Stimulated activated CD4-positive, alpha-beta T cell treated with anti-CD3 and anti-CD28 coated beads, Interleukin-12 subunit alpha, Interleukin-12 subunit beta, amount 100 ng/mL, for 24 hours (primary cell): ENCODE results near the gene MAPK1.
"Not testable (repeated sequence)": the region's sequence is repeated elsewhere in the genome, so short reads cannot be mapped to it uniquely, and the experiment has no call there.

Source experiments
- DNase-seq, 2 experiments: peaks; one replicate each; pipeline ENCODE4 v3.0.0-alpha.2; 2020; ENCODE audit warnings: low read depth in 2 of 2

MAPK1 gene

GRCh38 chr22:21882754-21883333, 15.4 kb upstream of the MAPK1 start:
- not testable (repeated sequence) for DNase-seq

DNA sequence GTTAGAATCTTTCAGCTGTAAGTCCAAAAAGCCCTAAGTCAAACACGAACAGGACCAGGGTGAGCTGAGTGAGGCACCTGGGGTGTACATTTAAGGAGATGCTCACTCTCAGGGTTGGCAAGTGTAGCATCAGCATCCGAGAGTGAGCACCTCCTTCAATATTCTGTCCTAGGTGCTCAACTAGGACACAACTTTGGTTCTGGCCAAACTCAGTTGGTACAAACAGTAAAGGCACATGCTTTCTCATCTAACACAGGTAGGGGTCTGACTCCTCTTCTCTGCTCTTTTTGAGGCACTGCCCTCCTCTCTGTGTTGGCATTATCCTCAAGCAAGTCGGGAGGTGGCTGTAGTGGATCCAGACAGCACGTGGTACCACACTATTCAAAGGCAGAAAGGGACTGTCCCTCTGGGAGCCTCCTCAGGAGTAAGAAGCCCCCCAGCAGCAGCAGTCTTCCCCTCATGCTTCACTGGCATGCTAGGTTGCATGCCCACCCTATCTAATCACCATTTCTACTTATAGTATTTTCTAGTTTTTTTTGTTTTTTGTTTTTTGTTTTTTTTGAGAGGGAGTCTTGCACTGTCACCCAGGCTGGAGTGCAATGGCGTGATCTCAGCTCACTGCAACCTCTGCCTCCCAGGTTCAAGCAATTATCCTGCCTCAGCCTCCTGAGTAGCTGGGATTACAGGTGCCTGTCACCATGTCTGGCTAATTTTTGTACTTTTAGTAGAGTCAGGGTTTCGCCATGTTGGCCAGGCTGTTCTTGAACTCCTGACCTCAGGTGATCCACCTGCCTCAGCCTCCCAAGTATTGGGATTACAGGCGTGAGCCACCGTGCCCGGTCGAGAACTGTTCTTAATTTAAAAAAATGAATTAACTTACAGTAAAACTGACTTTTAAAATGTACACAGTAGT, 14.7 kb upstream of the MAPK1 start:
- no peak for DNase-seq

DNA sequence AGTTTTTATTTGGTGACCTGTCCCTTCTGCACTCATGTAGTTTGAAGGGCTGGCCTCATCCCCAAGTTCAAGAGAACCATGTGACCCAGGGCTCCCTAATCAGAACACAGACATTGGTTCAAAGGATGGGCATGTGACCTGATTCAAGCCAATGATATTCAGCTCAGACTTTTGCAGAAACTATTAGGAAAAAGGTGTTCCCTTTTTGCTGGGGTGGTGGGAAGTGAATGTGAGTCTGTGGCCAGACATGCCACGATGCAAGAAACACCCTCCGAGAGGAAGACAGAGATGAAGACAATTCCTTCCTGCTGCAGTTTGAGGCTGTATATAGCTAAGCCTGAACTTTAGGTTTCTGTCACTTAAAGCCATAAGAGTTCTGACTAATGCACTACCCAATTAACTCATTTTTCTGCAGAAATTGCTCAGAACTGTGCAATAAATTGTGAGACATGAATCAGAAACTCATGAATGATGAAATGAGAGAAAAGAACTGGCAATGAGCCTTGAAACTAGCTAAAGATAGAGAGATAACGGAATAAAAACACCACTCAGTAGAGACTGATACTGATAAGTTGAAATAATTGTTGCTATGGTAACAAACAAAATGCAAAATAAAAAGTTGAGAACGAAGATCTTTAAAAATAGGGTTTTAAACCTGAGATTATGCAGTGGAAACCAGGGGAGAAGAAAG, 9.2 kb upstream of the MAPK1 start:
- peak in 1 of 2 experiments; percentile 8 for DNase-seq

DNA sequence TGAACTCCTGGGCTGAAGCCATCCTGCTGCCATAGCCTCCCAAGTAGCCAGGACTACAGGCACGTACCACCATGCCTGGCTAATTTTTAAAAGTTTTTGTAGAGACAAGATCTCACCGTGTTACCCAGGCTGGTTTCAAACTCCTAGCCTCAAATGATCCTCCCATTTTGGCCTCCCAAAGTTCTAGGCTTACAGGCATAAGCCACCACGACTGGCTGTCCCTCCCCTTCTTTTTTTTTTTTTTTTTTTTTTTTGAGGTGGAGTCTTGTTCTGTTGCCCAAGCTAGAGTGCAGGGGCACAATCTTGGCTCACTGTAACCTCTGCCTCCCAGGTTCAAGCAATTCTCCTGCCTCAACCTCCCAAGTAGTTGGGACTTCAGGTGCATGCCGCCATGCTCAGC, 7.5 kb upstream of the MAPK1 start:
- DNase-seq, result not testable (repeated sequence)

GRCh38 chr22:21873619-21874018, 6.2 kb upstream of the MAPK1 start:
- no peak for DNase-seq

GRCh38 chr22:21872741-21873140, 5.3 kb upstream of the MAPK1 start:
- not testable (repeated sequence) for DNase-seq

GRCh38 chr22:21868651-21869050, 1.2 kb upstream of the MAPK1 start:
- no peak for DNase-seq

- DNase-seq, result peak in 1 of 2 experiments; percentile 20
Measured at GRCh38 chr22:21866833-21867527, 465 bp downstream of the MAPK1 start.

DNA sequence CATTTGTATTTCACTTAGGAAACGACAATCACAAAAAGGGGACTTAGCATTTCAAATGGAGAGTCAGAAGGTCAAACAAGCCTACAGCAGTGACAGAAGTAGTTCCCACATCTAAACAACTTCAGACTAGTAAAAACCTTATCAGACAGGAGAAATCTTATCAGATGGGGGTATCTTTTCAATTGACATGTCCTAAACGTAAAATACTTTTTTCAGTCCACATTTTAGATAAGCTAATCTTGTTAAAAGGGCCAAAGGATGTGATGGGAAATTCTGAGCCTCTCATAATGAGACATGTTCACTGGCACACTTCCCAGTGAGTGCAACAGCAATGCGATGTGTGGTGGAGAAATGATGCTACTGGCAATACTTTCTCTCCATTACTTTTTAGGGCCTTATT, 2.4 kb downstream of the MAPK1 start:
- DNase-seq, result no peak

DNA sequence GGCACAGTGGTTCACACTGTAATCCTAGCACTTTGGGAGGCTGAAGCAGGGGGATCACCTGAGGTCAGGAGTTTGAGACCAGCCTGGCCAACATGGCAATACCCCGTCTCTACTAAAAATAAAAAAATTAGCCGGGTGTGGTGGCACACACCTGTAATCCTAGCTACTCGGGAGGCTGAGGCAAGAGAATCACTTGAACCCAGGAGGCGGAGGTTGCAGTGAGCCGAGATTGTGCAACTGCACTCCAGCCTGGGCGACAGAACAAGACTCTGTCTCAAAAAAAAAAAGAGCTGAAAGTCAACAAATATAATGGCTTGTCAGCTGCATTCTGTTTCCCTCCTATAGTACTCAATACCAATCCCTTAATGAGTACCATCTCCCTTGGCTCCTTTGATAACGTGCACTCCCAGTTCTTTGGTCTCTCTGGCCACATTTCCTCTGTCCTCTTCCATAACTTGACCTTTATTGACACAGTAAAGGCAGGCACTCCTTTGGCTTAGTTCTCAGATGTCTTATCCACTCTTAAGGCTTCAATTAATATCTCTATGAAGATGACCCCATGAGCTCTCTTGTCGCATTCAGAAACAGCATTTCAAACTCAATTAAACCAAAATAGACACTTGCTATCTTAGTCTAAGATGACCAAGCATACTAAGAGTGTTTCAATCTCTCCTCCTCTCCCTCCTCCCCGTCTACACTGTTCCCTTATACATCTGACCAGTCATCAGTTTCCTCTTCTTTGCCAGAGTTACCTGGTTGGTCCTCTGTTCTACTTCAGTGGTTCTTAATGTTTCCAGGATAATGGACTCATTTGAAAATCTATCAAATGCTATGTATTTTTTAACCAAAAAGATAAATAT, 4.8 kb downstream of the MAPK1 start:
- no peak for DNase-seq

- no peak for DNase-seq
Measured at GRCh38 chr22:21861851-21862250, 5.6 kb downstream of the MAPK1 start.

- DNase-seq, result no peak
Measured at GRCh38 chr22:21861264-21861848, 6.1 kb downstream of the MAPK1 start.

- DNase-seq, result no peak
Measured at GRCh38 chr22:21860491-21861039, 6.9 kb downstream of the MAPK1 start.

- DNase-seq, result no peak
Measured at GRCh38 chr22:21858025-21858764, 9.2 kb downstream of the MAPK1 start.

GRCh38 chr22:21857481-21857914, 9.9 kb downstream of the MAPK1 start:
- DNase-seq, result no peak

DNA sequence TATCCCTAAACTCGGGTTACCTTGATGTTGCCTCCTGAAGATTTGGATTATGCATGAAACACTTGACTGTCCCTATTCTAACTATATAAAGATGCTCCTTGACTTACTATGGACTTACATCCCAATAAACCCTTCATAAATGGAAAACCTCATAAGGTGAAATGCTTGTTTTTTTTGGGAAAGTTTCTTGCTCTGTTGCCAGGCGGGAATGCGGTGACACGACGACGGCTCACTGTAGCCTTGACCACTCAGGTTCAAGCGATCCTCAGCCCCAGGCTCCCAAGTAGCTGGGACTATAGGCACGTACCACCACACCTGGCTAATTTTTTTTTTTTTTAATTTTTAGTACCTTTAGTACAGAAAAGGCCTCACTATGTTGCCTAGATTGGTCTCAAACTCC, 10.6 kb downstream of the MAPK1 start:
- no peak for DNase-seq

GRCh38 chr22:21856197-21856596, 11.2 kb downstream of the MAPK1 start:
- no peak for DNase-seq

DNA sequence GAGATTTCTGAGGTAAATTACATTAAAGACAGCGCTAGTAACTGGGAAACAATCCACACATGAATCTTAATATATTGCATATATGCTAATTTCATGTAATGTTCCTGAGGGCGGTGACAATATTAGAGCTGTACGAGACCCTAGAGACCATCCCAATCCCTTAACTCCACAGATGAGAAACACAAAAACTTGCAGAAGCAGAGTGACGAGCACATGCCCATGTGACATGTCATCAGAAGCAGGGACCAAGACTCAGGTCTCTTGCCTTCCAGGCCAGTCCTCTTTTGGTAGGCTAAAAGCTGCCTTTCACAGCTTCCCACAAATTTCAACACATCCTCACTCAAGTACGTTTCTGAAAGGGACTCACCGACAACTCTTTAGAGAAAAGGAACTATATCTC, 11.8 kb downstream of the MAPK1 start:
- DNase-seq, result no peak

DNA sequence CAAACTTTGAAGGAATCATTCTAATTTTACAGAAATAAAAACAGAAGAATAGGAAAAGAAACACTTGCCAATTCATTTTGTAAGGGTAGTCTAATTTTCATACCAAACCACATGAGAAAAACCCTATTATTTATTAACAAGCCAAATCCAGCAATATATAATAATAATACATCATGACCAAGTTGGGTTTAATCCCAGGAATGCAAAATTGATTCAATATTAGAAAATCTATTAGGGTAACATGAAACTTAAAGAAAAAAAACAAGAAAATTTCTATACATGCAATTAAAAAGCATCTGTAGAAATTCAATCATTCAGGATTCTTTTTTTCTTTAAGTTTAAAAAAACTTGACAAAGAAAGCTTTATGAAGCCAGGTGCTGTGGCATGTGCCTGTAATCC, 16.8 kb downstream of the MAPK1 start:
- DNase-seq, result no peak

DNA sequence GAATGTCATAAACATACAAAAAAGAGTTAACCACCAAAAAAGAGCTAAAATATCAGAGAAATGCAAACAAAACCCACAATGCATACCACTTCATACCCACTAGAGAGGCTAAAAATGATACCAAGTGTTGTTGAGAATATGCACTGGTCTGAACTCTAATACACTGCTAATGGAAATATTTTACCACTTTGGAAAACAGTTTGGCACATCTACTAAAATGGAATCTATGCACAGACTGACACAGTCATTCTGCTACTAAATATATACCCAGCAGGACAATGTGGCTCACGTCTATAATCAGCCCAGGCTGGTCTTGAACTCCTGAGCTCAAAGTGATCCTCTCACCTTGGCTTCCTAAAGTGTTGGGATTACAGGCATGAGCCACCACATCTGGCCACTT, 18.0 kb downstream of the MAPK1 start:
- DNase-seq, result no peak
